Keratinocyte (primary cell): ENCODE measurements around the gene MEX3B. TPM values are rescaled to one million over a fixed set of nuclear protein-coding genes. Genes with fewer than 3 reads are reported as not detected.

Experiments
- DNase-seq: peaks from one replicate; pipeline ENCODE4 v3.0.0-alpha.2; 2011; ENCODE audit warnings: low read depth, missing footprints, low spot score
- FAIRE-seq: peaks from 2 replicates; lab custom pipeline; 2011; peaks lifted over from hg19 to GRCh38; lab: Jason Lieb, UNC
- H2AFZ ChIP-seq: 2 replicates; pipeline ENCODE4 v1.6.0; 2012; ENCODE audit warnings: low read length, control low read depth, inconsistent platforms; ENCODE audit not compliant: control insufficient read depth
- H3K27ac ChIP-seq: 2 replicates; pipeline ENCODE4 v1.5.1; 2011; ENCODE audit warnings: low read length; ENCODE audit not compliant: control insufficient read depth, insufficient read depth
- H3K27me3 ChIP-seq: 3 replicates; pipeline ENCODE4 v1.6.0; 2011; ENCODE audit warnings: low read length; ENCODE audit not compliant: control insufficient read depth, insufficient read depth; ENCODE audit errors: extremely low read depth
- H3K36me3 ChIP-seq, 2 experiments: 2 replicates in 1 of 2; 3 replicates in 1 of 2; pipeline ENCODE4 v1.5.1; 2011; ENCODE audit warnings: low read length in 2 of 2, mild to moderate bottlenecking in 1 of 2; ENCODE audit not compliant: control insufficient read depth in 2 of 2, insufficient read depth in 2 of 2; ENCODE audit errors: extremely low read depth in 1 of 2
- H3K4me1 ChIP-seq: 3 replicates; pipeline ENCODE4 v1.5.1; 2011; ENCODE audit warnings: low read length; ENCODE audit not compliant: control insufficient read depth, insufficient read depth; ENCODE audit errors: extremely low read depth
- H3K4me2 ChIP-seq: 3 replicates; pipeline ENCODE4 v1.6.0; 2011; ENCODE audit warnings: low read depth, low read length; ENCODE audit not compliant: control insufficient read depth, insufficient read depth; ENCODE audit errors: extremely low read depth
- H3K4me3 ChIP-seq, 3 experiments: fragments of 200-600 bp in 1 of 3; sonication (generic) in 1 of 3; 2 replicates in 2 of 3; 3 replicates in 1 of 3; pipeline ENCODE4 v1.5.1; 2011 to 2016; ENCODE audit warnings: low read length in 3 of 3, mild to moderate bottlenecking in 3 of 3, control low read depth in 2 of 3, inconsistent platforms in 1 of 3, low read depth in 1 of 3, mixed read lengths in 1 of 3, mixed run types in 1 of 3, moderate library complexity in 1 of 3; ENCODE audit not compliant: control insufficient read depth in 2 of 3, insufficient read depth in 2 of 3; ENCODE audit errors: extremely low read depth in 1 of 3
- H3K79me2 ChIP-seq: 2 replicates; pipeline ENCODE4 v1.6.0; 2012; ENCODE audit warnings: low read length; ENCODE audit not compliant: control insufficient read depth, insufficient read depth
- H3K9ac ChIP-seq: 3 replicates; pipeline ENCODE4 v1.6.0; 2011; ENCODE audit warnings: low read length; ENCODE audit not compliant: control insufficient read depth, insufficient read depth; ENCODE audit errors: extremely low read depth
- H3K9me1 ChIP-seq: 3 replicates; pipeline ENCODE4 v1.6.0; 2011; ENCODE audit warnings: low read length; ENCODE audit not compliant: control insufficient read depth, insufficient read depth; ENCODE audit errors: extremely low read depth
- H3K9me3 ChIP-seq: 2 replicates; pipeline ENCODE4 v1.5.1; 2012; ENCODE audit warnings: low read depth, low read length; ENCODE audit not compliant: control insufficient read depth
- H4K20me1 ChIP-seq: 3 replicates; pipeline ENCODE4 v1.6.0; 2011; ENCODE audit warnings: low read length; ENCODE audit not compliant: control insufficient read depth, insufficient read depth; ENCODE audit errors: extremely low read depth
- EZH2 ChIP-seq: IDR thresholded peaks from one replicate; pipeline ENCODE4 v1.6.1; 2012; ENCODE audit warnings: inconsistent platforms, mild to moderate bottlenecking, low read length, moderate library complexity
- dilution Hi-C: fragments of 300-500 bp; cut with MboI; formaldehyde crosslinking; loops from one replicate; pipeline ENCODE4 v1.7.0; 2020; ENCODE audit warnings: low sequenced_read_pairs; ENCODE audit not compliant: extremely low pct_ligation_motif_present
- polyA minus RNA-seq, 3 experiments: library from RNA; depleted of rRNA, polyadenylated mRNA; stranded (reverse); fragments of >200 nt; gene quantifications; 1 replicate in 1 of 3; 2 replicates in 1 of 3; 3 replicates in 1 of 3; pipeline ENCODE4 v1.2.3, GENCODE V29; 2011
- polyA plus RNA-seq, 5 experiments: library from polyadenylated mRNA; depleted of rRNA in 3 of 5; stranded (reverse) in 3 of 5; stranded (forward) in 1 of 5; unstranded in 1 of 5; fragments of >200 nt; gene quantifications; 1 replicate in 1 of 5; 2 replicates in 3 of 5; 3 replicates in 1 of 5; pipeline versions ENCODE4 v1.2.1 to v1.2.3, GENCODE V29; 2011 to 2012; ENCODE audit warnings: missing spikeins in 2 of 5, low read depth in 1 of 5, low replicate concordance in 1 of 5
- TF ChIP-seq, protein P1 (sequence below), 3 experiments: IDR thresholded peaks in 1 of 3; conservative IDR thresholded peaks in 1 of 3; optimal IDR thresholded peaks in 1 of 3; 2 replicates in 2 of 3; 3 replicates in 1 of 3; pipeline versions ENCODE3 to v1.5.1; 2011; ENCODE audit warnings: low read length in 3 of 3, mild to moderate bottlenecking in 3 of 3, moderate library complexity in 2 of 3, control low read depth in 1 of 3, inconsistent platforms in 1 of 3; ENCODE audit not compliant: insufficient read depth in 2 of 3; ENCODE audit errors: extremely low read depth in 1 of 3

MEX3B gene
- polyA plus RNA-seq (0.16 to 0.18 TPM (median 0.17 TPM) in 3 replicates), polyA minus RNA-seq (0.20 TPM in 1 of 3 replicates, not detected in the others)
- 0.87 TPM for polyA plus RNA-seq (2011; ENCODE audit: low read depth)
- polyA plus RNA-seq (2011; cell fraction: cytosol; rRNA removed): 0.11 and 0.17 TPM in 2 replicates
- 0.25 and 0.28 TPM in 2 replicates for polyA plus RNA-seq (2011; cell fraction: nucleus; rRNA removed)
- 0.31 and 0.54 TPM in 2 replicates for polyA plus RNA-seq (2012; ENCODE audit: low replicate concordance)
- polyA minus RNA-seq (2011; cell fraction: cytosol; rRNA and poly(A)+ RNA removed): 1.2 TPM
- 0.21 and 0.54 TPM in 2 replicates for polyA minus RNA-seq (2011; cell fraction: nucleus; rRNA and poly(A)+ RNA removed)

DNA sequence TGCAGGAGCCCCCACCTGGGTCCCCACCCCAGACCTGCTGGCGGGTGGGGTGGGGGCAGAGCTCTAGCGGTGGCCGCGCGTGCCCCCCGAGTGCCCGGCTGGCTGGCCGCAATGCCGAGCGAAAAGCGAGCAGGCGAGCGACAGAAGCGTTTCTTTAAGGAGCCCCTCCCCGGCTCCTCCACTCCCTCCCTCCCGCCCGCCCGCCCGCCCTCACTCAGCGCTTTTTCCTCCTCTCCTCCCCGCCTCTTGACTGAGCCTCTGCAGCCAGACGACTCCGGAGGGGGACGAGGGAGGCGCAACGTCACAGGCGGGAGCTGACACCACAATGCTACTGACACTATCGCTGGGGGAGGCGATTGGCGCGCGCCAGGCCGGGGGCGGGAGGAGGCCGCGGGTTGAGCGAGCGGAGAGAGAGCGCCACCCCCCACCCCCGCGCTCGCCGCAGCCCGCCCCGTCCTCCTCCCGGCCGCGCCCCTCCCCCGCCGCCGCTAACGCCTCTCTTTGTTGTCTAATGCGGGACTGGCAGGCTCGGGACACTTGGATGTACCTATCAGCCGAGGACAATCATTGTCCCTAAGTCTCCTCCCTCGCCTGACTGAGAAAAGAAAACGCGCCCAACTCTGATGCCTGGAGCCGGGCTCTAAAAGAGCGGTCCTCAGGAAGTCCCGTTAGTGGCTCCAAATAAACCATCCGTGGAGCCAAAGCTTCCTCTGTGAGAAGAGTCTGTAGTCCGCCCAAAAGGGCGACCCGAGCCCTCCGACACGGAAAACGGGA is at the start of gene MEX3B:
MEX3B (minus strand) TSS at position 127 of the 774 bp plus-strand sequence. CDS start 313 bp downstream, outside the sequence.
- H3K27ac ChIP-seq: peak within 1 kb of the TSS; percentile 8
- DNase-seq: peak; percentile 38
- H3K27me3 ChIP-seq: peaks cover 35% of the 10 kb centered on the region
- H3K9ac ChIP-seq: peak within 1 kb of the TSS; percentile 47
- H4K20me1 ChIP-seq: no peaks in the 10 kb centered on the region
- H2AFZ ChIP-seq: peak within 1 kb of the TSS; percentile 86
- H3K4me1 ChIP-seq: peaks cover 10% of the 10 kb centered on the region
- peaks cover 2% of the 10 kb centered on the region for H3K9me1 ChIP-seq
- H3K9me3 ChIP-seq: no peaks in the 10 kb centered on the region
- H3K4me2 ChIP-seq: peak within 1 kb of the TSS; percentile 85
- dilution Hi-C loops: no loop called here
- H3K79me2 ChIP-seq: no peaks in the 10 kb centered on the region
- FAIRE-seq: no peak
- TF ChIP-seq, protein P1, sequence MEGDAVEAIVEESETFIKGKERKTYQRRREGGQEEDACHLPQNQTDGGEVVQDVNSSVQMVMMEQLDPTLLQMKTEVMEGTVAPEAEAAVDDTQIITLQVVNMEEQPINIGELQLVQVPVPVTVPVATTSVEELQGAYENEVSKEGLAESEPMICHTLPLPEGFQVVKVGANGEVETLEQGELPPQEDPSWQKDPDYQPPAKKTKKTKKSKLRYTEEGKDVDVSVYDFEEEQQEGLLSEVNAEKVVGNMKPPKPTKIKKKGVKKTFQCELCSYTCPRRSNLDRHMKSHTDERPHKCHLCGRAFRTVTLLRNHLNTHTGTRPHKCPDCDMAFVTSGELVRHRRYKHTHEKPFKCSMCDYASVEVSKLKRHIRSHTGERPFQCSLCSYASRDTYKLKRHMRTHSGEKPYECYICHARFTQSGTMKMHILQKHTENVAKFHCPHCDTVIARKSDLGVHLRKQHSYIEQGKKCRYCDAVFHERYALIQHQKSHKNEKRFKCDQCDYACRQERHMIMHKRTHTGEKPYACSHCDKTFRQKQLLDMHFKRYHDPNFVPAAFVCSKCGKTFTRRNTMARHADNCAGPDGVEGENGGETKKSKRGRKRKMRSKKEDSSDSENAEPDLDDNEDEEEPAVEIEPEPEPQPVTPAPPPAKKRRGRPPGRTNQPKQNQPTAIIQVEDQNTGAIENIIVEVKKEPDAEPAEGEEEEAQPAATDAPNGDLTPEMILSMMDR (optimal IDR thresholded peaks at IDR 0.05 in 1 of 3, IDR thresholded peaks at IDR 0.05 in 1 of 3, conservative IDR thresholded peaks at IDR 0.05 in 1 of 3; ENCODE audit: extremely low read depth in 1 of 3, insufficient read depth in 2 of 3, low read length in 3 of 3): no peak
- no peak for TF ChIP-seq EZH2
- peak within 1 kb of the TSS; percentile 51 to 75 (median 73) for H3K4me3 ChIP-seq
- H3K36me3 ChIP-seq: no peaks in the 10 kb centered on the region

DNA sequence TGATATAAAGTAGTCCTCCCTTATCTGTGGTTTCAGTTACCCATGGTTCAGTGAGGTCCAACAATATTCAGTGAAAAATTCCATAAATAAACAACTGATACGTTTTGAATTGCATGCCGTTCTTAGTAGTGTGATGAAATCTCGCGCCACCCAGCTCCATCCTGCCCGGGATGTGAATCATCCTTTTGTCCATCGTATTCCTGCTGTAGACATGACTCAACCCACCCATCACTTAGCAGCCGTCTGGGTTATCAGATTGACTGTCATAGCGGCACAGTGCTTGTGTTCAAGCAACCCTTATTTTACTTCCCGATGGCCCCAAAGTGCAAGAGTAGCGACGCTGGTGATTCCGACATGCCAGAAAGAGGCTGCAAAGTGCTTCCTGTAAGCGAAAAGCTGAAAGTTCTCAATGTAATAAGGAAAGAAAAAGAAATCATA is 48.0 kb upstream of the MEX3B start:
- Histone ChIP-seq H3K9me1 (no peaks in the 10 kb centered on the region), H3K79me2 (no peaks in the 10 kb centered on the region), H3K9me3 (no peaks in the 10 kb centered on the region), H3K4me1 (peaks cover 6% of the 10 kb centered on the region), H3K4me2 (no peak overlapping the region), H2AFZ (peak overlapping the region; percentile 12), H3K27ac (no peak overlapping the region), H3K27me3 (no peaks in the 10 kb centered on the region), H3K9ac (no peak overlapping the region), H4K20me1 (no peaks in the 10 kb centered on the region), H3K4me3 (no peak overlapping the region), H3K36me3 (no peaks in the 10 kb centered on the region)
- TF ChIP-seq EZH2: no peak
- TF ChIP-seq, protein P1 (optimal IDR thresholded peaks at IDR 0.05 in 1 of 3, IDR thresholded peaks at IDR 0.05 in 1 of 3, conservative IDR thresholded peaks at IDR 0.05 in 1 of 3; ENCODE audit: extremely low read depth in 1 of 3, insufficient read depth in 2 of 3, low read length in 3 of 3): no peak
- DNase-seq (peak; percentile 28), FAIRE-seq (no peak)
- dilution Hi-C loops: no loop called here
